EH (cell line): ENCODE results near the gene TTLL1.
"Not testable (repeated sequence)": the region's sequence is repeated elsewhere in the genome, so short reads cannot be mapped to it uniquely, and the experiment has no call there.

Experiments
- DNase-seq: peaks from one replicate; pipeline ENCODE4 v3.0.0-alpha.2; 2015; ENCODE audit warnings: low read depth

TTLL1 gene

DNA sequence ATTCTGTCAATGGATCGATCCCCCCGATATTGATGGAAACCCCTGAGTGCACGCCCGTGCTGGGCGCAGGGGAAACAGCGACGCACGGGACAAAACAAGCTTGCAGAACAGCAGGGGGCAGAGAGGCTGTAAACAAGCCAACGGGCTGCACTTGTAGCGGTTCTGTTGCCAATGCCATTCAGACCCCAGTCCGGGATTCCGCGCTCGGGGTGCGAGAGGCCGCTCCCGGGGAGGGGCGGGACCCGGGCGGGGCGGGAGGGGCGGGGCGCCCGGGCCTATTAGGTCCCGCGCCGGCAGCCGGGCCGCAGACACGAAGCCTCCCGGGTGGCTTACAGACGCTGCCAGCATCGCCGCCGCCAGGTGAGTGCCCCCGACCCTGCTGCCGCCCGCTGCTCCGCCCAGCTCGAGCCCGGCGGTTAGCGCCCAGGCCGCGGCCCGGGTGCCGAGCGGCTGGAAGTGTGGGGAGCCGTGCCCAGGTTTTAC is 21.3 kb upstream of the TTLL1 start, which contains the start of gene BIK:
Gene BIK (plus strand): TSS at position 307 of the 483 bp plus-strand sequence. CDS start 13,273 bp downstream, outside the sequence.
- peak; percentile 34 for DNase-seq

DNA sequence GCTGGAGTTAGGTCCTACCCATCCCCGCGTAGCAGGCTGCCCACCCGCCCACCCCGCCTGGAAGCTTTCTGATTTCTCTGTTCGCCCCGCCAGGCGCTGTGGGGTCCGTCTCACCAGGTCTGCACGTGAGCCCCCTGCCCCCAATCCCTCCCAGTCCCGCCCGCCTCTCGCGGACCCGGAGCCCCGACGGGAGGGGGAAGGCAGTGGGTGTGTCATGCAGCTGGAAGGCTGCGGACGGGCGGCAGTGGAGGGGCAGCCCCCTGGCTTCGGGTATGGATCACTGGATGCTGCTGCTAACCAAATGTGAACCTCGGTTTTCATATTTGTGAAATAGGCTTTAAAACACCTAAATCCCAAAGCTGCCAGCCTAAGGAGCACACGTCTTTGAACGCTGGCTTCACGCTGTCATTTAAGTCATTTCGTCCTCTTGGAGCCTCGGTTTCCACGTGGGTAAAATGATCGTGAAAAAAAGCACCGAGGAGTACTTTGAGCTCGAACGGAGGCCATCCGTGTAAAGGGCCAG is 20.8 kb upstream of the TTLL1 start:
- DNase-seq: no peak

DNA sequence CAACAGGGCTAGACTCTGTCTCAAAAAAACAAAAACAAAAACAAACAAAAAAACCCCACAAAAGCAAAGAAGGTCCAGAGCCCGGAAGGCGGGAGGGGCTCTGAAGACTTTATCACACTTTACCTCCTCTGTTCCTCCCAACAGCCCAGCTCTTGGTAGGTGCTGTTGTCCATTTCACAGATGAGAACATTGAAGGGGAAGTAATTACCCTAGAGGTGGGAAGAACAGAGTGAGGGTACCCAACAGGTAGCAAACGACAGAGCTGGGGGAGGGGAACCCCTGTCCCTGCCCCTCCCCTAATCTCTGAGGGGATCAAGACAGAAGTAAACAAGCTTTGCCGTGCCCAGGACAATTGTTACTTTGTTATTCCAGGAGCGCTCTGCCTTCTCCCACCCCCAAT is 20.3 kb upstream of the TTLL1 start:
- no peak for DNase-seq

DNA sequence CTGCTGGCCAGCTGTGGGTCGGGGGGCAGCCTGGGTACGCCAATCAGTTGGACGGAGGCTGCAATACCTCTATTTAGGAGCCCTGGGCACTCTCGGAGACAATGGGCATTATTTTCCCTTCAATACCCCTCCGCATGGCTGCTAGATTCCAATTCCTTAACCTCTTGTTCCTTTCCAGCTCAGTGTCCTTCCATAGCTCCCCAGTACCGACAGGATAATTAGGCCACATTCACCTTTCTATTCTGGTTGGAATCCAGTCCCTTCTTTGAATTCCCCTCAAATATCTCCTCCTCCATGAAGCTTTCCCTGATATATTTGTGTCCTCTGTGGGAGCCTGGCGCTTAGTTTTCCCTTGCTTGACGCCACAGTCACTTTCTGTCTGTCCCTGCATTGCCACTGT is 17.1 kb upstream of the TTLL1 start:
- no peak for DNase-seq

DNA sequence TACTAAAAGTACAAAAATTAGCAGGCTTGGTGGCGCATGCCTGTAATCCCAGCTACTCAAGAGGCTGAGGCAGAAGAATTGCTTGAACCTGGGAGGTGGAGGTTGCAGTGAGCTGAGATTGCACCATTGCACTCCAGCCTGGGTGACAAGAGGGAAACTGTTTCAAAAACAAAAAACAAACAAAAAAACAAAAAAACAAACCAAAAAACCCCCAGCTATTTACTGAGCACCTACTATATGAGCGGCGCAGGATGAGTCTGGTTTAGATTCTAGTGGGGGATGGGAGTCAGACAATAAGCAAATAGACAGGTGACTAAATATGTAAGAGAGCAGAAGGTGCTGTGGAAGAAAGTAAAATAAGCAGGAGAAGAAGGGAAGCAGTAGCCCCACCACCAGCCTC is 15.8 kb upstream of the TTLL1 start:
- DNase-seq: not testable (repeated sequence)

DNA sequence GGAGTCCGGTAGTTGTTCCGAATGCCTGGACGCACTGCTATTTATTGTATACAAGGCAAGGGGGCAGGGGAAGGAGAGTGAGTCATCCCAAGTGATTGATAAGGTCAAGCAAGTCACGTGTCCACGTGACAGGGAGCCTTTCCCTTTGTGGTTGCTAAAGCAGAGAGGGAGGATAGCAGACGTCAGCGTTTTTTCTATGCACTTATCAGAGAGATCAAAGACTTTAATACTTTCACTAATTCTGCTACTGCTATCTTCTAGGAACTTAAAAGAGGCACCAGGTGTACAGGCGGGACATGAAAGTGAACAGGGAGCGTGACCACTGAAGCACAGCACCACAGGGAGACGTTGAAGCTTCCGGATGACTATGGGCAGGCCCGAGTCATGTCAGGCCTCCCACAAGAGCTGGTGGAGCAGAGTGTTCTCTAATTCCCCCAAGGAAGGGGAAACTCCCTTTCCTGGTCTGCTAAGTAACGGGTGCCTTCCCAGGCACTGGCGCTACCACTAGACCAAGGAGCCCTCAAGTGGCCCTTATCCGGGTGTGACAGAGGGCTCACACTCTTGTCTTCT is 14.9 kb upstream of the TTLL1 start:
- not testable (repeated sequence) for DNase-seq

DNA sequence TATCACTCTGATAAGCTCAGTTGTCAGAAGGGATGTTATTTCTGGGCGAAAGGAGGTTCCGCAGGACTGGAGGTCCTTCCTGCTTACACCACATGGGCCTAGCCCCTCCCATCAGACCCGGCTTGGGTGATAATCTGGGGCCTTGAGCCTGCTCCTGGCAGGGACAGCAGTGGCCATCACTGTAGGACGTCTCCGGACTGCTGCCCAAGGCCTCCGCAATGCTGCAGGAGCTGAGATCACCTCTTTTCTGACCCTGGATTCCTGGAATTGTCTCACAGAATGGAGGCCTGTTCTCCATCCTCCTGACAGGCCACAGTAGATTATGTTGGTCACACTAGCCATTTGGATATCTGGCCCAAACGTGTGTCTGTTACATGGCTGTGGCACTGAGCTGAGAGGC is 12.1 kb upstream of the TTLL1 start:
- no peak for DNase-seq

DNA sequence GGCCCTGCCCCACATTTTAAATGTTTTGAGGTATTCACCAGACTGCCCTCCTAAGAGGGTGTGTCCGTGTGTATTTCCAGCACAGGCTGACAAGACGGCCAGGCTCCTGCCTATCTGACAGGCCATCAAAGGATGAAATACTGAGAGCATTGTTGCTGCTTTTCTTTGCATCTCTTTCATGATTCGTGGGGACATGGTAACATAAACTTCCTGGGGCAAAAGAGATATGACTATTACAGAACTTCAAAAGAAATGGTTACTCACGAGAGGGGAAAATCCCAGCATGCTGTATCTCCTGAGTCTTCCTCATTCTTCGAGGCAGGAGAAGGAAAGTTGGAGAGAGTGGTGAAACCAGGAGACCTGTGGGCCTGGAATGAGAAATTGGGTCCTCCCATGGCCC is 11.0 kb upstream of the TTLL1 start:
- no peak for DNase-seq

DNA sequence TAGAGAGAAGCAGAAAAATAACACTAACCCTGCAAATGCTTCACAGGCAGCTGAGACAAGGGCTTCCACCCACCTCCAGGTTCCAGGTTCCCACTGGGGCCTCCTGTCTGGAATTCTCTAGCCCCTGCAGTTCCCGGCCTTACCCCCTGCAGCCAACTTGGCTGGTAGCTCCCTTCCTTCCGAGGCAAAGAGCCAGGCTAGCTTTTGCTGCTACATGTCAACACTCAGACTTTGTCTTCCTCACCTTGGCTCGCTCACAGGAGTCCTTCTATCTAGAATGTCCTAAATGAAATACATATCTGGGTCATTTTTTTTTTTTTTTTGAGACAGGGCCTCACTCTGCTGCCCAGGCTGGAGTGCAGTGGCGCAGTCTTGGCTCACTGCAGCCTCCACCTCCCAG is 9.9 kb upstream of the TTLL1 start:
- no peak for DNase-seq

DNA sequence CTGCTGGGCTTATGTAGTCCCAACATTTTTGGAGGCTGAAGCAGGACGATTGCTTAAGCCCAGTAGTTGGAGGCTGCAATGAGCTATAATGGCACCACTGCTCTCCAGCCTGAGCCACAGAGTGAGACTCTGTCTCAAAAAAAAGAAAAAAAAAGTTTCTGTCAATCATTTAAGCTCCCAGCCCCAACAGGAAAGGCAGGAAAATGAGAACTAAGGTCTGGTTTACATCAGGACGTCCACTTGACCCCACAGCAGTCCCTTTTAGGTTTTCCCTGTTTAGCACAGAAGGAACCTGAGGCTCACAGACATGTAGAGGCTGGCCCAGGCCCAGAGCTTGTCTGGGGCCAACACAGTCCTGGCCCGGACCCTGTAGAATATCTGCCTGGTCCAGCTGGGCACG is 9.2 kb upstream of the TTLL1 start:
- DNase-seq: no peak

DNA sequence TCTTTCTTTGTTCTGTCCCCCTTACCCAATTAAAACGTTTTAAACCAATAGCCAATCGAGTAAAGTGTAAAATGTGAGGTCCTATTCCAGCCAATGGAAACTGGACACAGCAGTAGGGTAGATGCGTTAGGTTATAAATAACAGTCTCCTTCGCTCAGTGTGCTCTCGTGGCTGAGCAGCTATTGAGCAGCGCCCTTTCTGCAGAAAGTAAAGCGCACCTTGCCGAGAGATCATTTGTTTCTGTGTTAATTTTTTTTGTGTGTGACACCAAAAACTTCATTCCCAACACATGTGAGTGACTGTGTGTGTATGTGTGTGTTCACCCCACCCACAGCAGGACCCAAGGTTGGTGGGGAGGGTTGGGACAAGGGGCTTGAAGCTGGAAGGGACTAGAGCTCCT is 7.2 kb upstream of the TTLL1 start:
- no peak for DNase-seq

DNA sequence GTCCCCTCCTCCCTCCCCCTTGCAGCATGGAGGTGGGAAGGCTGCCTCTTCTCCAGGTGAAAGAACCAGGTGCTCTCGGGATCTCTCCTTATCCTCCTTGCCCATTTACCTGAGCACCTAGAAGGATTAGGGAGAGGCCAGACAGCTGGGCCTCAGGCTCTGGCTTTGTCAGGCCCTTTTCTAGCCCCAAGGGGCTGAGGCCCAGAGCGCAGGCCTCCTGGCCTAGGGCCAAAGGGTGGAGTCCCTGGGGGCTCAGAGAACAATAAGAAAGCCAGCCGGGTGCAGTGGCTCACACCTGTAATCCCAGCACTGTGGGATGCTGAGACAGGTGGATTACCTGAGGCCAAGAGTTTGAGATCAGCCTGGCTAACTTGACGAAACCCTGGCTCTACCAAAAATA is 5.4 kb upstream of the TTLL1 start:
- no peak for DNase-seq

DNA sequence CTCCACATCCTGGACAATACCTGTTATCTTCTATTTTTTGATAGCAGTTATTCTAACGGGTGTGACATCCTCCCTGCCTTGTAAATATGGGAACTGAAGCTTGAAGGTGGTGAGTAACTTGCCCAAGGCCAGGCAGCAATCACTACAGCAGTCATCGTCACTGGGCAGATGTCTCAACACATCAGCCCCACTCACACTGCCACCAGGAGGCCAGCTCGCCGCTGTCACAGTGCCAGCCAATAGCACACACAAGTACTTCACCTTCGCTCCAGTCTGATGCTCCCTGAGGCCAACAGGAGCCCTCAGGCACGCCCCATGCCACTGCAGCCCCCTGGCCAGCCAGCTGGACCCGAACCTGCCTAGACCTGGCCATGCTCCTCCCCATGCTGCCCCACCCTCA is 4.9 kb upstream of the TTLL1 start:
- peak; percentile 58 for DNase-seq

DNA sequence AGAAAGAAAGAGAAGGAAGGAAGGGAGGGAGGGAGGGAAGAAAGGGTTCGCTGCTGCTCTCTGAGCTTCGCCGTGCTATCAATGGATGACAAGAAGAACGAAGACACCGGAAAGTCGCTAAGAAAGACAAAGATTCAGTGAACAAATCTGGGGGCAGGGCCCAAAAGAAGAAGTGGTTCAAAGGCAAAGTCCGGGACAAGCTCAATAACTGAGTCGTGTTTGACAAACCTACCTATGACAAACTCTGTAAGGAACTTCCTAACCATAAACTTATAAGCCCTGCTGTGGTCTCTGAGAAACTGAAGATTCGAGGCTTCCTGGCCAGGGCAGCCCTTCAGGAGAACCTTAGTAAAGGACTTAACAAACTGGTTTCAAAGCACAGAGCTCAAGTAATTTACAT is 2.9 kb upstream of the TTLL1 start:
- DNase-seq: no peak

DNA sequence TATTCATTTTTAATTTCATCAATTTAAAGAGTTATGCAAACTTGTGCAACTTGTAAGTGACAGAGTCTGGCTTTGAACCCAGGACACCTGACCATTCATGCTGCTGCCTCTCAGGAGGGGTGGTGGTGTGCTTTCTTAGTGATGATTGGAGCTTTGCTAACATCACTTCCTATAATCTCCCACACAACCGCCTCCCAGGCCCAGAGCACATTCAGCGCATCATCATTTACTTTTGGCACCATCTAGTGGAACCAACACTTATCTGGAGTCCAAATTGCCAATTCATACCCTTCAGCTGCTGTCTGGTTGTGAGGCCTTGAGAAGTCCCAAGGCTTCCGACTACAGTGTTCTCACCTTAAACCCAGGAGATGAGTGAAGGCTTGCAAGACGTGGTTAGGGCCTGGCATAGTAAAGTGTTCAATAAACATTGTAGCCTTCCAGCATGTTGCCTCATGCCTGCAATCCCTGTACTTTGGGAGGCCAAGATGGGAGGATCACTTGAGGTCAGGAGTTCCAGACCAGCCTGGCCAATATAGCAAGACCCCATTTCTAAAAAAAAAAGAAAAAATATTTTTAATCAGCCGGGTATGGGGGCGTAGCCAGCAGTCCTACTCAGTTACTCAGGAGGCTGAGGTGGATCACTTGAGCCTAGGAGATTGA is 1.1 kb upstream of the TTLL1 start:
- DNase-seq: peak; percentile 91

DNA sequence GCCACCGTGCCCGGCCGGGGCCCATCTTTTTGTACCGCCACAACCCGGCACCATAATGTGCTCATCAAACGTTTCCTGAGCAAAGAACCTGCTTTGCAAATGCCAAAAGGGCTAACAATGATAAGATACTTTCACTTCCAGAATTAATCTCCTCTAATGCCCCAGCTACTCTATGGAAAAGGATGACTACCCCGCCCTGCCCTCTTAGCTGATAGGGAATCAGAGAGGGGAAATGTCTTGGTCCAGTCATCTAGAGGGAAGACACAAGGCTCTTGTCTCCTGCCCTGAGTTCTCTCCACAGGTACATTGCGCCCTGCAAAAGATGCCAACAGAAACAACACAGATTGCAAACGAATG is 586 bp downstream of the TTLL1 start:
- DNase-seq: no peak

DNA sequence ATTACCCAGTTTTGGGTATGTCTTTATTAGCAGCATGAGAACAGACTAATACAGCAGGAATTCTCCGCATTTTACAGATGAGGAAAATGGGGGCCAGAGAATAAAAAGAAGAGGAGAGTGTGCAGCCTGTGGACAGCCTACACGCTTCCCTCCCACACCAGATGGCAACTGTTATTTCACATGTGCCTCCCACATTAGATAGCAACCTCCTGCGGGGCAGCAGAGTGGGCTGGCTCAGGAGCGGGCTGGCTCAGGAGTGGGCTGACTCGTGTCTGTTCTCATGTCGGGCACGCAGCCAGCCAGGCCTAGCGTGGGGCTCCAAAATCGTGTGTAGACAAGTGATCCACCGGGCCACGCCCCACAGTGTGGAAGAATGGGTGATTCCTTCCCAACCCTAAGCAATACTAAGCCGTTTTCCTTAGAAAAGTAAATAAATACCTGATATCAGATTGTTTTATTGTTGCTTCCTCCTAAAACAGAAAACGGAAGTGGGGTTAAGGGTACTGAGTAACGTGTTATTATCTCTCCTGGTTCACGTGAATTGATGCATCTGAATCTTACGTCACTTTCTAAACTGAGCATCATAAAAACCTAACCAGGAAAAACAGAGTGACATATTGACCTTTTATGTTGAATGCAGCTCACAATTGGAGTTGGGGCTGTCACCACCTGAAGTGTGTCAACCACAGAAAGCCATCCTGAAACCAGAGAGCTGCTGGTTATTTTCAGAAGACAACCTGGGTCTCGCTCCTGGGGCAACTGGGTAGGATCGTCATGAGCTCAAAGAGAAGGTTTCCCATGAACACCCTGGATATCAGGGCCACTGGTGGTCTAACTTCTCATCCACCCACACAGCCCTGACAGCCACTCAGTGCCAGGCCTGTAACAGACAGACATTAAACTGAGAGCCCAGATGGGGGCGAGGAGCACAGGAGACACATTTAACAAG is 3.3 kb downstream of the TTLL1 start:
- no peak for DNase-seq

DNA sequence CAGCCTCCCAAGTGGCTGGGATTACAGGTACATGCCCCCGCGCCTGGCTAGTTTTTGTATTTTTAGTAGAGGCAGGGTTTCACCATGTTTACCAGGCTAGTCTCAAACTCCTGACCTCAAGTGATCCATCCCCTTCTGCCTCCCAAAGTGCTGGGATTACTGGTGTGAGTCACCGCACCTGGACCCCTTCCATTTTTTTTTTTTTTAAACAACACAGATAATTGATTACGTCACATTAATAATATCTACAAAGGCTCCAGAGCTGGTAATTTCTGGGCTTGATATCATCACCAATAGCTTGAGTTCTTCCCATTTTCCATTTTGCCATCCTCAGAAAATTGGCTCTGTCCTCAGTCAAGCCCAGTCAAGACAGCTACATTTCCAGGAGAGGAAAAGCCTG is 7.2 kb downstream of the TTLL1 start:
- peak; percentile 22 for DNase-seq

DNA sequence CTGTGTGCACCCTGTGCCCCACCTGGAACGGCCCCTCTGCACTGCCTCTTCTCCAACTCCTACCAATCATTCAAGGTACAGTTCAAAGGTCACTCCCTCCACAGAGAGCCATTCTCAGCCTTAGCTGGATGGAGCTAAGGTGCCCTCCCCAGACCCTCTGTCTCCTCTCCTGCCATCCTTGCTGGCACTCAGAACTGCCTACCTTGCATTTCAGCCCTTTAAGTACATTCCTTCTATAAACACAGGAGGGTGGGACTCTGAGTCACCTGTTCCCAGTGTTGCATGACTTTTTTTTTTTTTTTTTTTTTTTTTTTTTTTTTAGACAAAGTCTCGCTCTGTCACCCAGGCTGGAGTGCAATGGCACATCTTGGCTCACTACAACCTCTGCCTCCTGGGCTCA is 8.6 kb downstream of the TTLL1 start:
- no peak for DNase-seq

DNA sequence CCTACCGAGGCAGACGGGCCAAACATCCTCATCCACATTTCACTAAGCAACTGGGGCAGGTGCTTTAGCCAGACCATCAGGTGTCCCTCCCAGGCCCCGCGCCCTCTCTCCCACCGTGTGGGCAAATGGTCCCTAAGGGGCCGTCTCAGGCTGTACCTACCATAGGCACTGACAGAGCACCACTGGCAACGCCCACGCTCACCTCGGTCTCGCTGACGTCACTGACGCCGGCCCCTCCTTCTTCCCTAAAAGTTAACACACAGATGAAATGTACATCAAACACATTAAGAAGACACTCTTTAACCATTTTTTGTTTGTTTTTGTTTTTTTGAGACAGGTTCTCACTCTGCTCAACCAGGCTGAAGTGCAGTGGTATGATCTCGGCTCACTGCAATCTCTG is 9.4 kb downstream of the TTLL1 start:
- DNase-seq: no peak

DNA sequence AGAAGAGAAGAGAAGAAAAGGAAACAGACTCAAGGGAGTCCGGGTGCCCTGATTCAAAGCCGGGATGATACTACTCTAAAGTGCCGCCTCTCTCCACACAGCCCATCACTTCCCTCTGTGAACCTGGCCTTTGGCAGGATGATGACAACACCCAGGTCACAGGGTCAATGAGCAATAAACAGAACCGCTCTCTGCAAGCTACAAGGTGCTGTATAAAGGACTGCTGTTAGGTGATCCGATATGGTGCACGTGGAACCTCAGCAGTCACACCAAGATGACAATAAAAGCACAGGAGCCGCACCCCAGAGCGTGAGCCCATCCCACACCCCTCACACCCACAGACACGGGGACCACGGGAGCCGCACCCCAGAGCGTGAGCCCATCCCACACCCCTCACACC is 10.7 kb downstream of the TTLL1 start:
- DNase-seq: no peak

DNA sequence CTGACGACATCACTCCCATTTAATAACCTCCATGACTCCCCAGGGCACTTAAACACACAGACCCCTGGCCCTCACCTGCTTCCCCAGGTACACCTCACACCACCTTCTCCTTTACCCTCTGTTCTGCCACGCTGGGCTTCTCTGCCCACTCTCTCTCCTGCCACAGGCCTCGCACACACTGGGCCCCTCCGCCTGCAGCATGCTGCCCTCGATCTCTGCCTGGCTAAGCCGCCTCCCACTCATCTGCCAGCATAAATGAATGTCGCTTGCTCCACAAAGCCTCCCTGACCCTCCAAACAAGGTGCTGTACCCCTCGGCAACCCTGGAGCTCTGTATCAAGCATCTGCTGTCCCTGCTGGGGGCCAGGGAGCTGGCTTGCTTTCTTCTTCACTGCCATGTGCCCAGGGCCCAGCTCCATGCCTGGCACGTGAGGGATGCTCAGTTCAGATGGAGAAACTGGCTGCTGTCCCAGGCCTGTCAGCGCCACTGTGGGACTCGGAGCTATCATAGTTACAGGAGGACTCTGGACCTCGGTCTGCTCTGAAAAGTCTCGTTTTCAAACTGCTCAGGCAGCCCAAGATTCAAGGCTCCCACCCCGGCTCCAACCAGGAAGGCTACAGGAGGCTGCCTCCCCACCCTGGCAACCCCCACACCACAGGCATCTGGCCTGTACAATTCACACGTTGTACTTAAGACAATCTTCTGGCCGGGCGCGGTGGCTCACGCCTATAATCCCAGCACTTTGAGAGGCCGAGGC is 11.9 kb downstream of the TTLL1 start:
- no peak for DNase-seq
